ENCODE measurements around the gene KCNT2.

DNA sequence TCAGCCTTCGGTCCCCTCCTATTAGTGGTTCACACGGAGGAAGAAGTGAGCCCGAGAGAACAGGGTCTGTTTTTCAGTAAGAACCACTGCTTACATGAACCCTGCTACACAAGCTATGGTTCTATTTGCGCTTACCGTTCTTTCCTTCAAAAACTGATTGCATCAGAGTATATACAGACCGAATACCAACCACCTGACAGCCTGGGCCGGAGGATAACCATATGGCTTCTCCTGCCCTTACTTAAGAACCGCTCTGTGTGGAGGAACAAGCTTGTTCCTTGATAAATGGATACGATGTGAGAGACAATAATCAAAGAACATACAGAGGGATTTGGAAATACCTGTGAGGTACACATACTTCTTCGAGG, 1.1 kb upstream of the KCNT2 start:
- peak in 1 of 3 donors; percentile 3 for TF ChIP-seq CTCF (IDR thresholded peaks at IDR 0.05)
- TF ChIP-seq POLR2A (IDR thresholded peaks at IDR 0.05): no peak
- TF ChIP-seq EP300 (IDR thresholded peaks at IDR 0.05): no peak
